C4-2B (cell line): ENCODE data around the gene ELMOD1.

Source experiments
- ZFX ChIP-seq: fragments of 450-650 bp; IDR thresholded peaks from 2 replicates; pipeline ENCODE4 v1.6.1; 2017
- TF ChIP-seq, protein P1 (sequence below): fragments of 450-650 bp; conservative IDR thresholded peaks from 2 replicates; pipeline ENCODE4 v1.5.1; 2017; ENCODE audit warnings: mild to moderate bottlenecking

DNA sequence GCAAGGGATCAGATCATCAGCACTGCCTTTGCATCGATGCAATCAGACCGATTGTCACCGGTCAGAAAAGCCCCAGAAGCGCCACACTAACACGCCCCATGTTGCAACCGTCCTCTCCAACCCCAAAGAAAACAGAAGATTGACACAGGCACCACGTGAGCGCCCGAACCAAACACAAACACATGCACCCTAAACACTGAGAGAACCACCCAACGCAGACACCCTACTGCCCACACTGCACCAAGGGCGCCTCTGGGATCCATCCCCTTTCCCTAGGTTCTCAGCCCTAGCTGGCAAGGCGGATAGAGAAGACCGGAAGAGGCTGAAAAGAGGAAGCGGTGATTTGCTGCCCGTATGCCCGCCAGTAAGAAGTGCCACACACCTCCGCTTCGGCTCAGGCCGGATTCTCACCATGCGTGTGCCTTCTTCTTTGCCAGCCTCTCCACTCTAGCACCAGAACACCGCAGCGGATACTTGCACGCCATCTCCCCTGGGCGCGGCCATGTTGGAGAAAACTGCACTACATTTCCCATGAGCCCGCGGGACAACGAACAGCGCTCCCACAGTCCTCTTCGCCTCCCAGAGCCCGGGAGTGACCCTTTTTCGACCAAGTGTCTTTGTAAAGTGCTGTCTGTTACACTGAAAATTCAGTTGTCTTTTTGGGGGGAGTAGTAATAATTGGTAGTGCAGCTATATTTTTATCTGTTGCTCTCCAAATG is 25.6 kb upstream of the ELMOD1 start, which contains the start of gene ALKBH8:
- TF ChIP-seq, protein P1, sequence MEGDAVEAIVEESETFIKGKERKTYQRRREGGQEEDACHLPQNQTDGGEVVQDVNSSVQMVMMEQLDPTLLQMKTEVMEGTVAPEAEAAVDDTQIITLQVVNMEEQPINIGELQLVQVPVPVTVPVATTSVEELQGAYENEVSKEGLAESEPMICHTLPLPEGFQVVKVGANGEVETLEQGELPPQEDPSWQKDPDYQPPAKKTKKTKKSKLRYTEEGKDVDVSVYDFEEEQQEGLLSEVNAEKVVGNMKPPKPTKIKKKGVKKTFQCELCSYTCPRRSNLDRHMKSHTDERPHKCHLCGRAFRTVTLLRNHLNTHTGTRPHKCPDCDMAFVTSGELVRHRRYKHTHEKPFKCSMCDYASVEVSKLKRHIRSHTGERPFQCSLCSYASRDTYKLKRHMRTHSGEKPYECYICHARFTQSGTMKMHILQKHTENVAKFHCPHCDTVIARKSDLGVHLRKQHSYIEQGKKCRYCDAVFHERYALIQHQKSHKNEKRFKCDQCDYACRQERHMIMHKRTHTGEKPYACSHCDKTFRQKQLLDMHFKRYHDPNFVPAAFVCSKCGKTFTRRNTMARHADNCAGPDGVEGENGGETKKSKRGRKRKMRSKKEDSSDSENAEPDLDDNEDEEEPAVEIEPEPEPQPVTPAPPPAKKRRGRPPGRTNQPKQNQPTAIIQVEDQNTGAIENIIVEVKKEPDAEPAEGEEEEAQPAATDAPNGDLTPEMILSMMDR: no peak
- TF ChIP-seq ZFX: no peak
